HG03175 (cell line): Measurements from ENCODE around the gene ADGRG6.
"Not testable (repeated sequence)": the region's sequence is repeated elsewhere in the genome, so short reads cannot be mapped to it uniquely, and the experiment has no call there.

Source experiments
- ATAC-seq: cut with Tn5 transposase; IDR thresholded peaks from one replicate; pipeline ENCODE4 v1.9.1; 2021; ENCODE audit warnings: mild to moderate bottlenecking, moderate library complexity; ENCODE audit not compliant: unreplicated experiment

The ADGRG6 gene

GRCh38 chr6:142301651-142302391 is at the start of gene ADGRG6:
Gene ADGRG6, plus strand, starts transcription at chr6:142302007. Its CDS starts 323 bp downstream, at chr6:142302330.
- peak; percentile 68 for ATAC-seq

GRCh38 chr6:142254513-142254912 is 47.3 kb upstream of the ADGRG6 start:
- no peak for ATAC-seq

- no peak for ATAC-seq
These were observed 46.0 kb upstream of the ADGRG6 start for GRCh38 chr6:142255785-142256184.

- no peak for ATAC-seq
These were observed 43.5 kb upstream of the ADGRG6 start for GRCh38 chr6:142258305-142258704.

- no peak for ATAC-seq
These were observed 43.0 kb upstream of the ADGRG6 start for GRCh38 chr6:142258757-142259156.

GRCh38 chr6:142260748-142261147 is 41.1 kb upstream of the ADGRG6 start:
- ATAC-seq: no peak

GRCh38 chr6:142262231-142262630 is 39.6 kb upstream of the ADGRG6 start:
- no peak for ATAC-seq

- no peak for ATAC-seq
These were observed 36.3 kb upstream of the ADGRG6 start for GRCh38 chr6:142265476-142265875.

GRCh38 chr6:142266060-142266459 is 35.7 kb upstream of the ADGRG6 start:
- ATAC-seq: no peak

GRCh38 chr6:142271476-142271875 is 30.3 kb upstream of the ADGRG6 start:
- ATAC-seq: no peak

GRCh38 chr6:142274656-142275055 is 27.2 kb upstream of the ADGRG6 start:
- ATAC-seq: no peak

- no peak for ATAC-seq
These were observed 26.4 kb upstream of the ADGRG6 start for GRCh38 chr6:142275236-142276006.

- no peak for ATAC-seq
These were observed 25.6 kb upstream of the ADGRG6 start for GRCh38 chr6:142276256-142276655.

GRCh38 chr6:142279350-142280180 is 22.2 kb upstream of the ADGRG6 start:
- ATAC-seq: no peak

- no peak for ATAC-seq
These were observed 21.5 kb upstream of the ADGRG6 start for GRCh38 chr6:142280265-142280664.

- no peak for ATAC-seq
These were observed 20.9 kb upstream of the ADGRG6 start for GRCh38 chr6:142280927-142281326.

- ATAC-seq: not testable (repeated sequence)
These were observed 18.7 kb upstream of the ADGRG6 start for GRCh38 chr6:142283138-142283537.

- no peak for ATAC-seq
These were observed 17.4 kb upstream of the ADGRG6 start for GRCh38 chr6:142284419-142284818.

- ATAC-seq: no peak
These were observed 16.3 kb upstream of the ADGRG6 start for GRCh38 chr6:142285235-142286087.

GRCh38 chr6:142286088-142286409 is 15.8 kb upstream of the ADGRG6 start:
- ATAC-seq: no peak

GRCh38 chr6:142289687-142290086 is 12.1 kb upstream of the ADGRG6 start:
- no peak for ATAC-seq
